ENCODE results near the gene PARD3. TPM values are rescaled to one million over a fixed set of nuclear protein-coding genes. Genes with fewer than 3 reads are reported as not detected.

PARD3 gene
- total and polyA plus RNA-seq, 10 of the 15 experiments (the other 5 are each of a cell fraction or from before 2014, with no cell fraction given), result 2.6 to 43.1 (median 13.9) TPM

DNA sequence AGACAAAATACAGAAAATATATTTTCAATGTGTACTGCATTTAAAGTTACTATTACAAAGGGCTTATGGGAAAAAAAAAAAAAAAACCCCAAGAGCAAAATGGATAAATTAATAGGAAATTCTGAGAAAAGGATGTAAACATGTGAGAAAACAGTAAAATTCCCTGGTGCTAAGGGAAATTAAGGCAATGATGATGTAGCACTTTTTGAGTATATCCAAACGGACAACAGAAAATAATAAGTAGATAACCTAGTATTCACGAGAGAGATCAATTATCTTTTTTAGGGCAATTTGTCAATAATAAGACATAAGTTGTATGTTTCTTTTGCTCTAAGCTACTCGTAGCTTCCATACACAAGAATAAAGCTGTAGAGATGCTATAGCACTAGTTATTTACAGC, 80.2 kb downstream of the PARD3 start (continued):
- TF ChIP-seq CREB1 (IDR thresholded peaks at IDR 0.05; ENCODE audit: low read depth), result no peak
- no peak for TF ChIP-seq TCF12 (IDR thresholded peaks at IDR 0.05; ENCODE audit: low read depth, low read length)

DNA sequence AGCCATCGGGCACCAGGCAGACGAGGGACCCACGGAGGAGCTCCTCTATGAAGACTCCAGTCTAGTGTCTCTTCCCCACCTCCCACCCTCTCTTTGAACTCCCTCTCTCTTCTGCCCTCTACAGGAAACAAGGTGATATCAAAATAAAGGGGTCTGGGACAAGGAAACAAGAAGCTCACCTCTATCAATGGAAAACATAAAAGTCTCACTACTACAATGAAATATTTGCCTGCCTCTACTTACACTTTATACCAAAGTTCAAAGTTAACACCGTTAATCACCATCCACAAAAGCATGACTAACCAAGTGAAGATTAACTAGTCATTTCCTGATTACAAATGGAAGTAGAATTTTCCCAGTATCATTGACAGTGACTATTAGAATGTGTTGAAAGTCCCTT, 82.2 kb downstream of the PARD3 start:
- H3K4me1 ChIP-seq (ENCODE audit: control insufficient read depth, insufficient read depth, low read length), result no peaks in the 10 kb centered on the region
- H3K79me2 ChIP-seq (ENCODE audit: control insufficient read depth, insufficient read depth, low read length), result no peaks in the 10 kb centered on the region
- no peak overlapping the region for H3K4me3 ChIP-seq
- CTCF ChIA-PET, result interaction anchor here (0.6 to 9.8 kb wide), 39 partner anchors 9 to 463 kb away, joined by 3 to 90 read pairs (median 5); partner anchors contain the start of gene PARD3
- in situ Hi-C loops (cut with MboI), result no loop called here
- RAD21 ChIA-PET (ENCODE audit: unreplicated experiment), result interaction anchor here (0.6 to 3.9 kb wide), 28 partner anchors 9 to 218 kb away, joined by 3 to 28 read pairs (median 5); no protein-coding TSS in a partner anchor
- H3K9ac ChIP-seq (ENCODE audit: control insufficient read depth, insufficient read depth, low read length), result no peak overlapping the region
- SMC1A ChIA-PET (ENCODE audit: uncharacterized antibody, unreplicated experiment), result interaction anchor here (0.6 to 5.1 kb wide), 22 partner anchors 9 to 261 kb away, joined by 3 to 51 read pairs (median 6); no protein-coding TSS in a partner anchor
- H3K9me3 ChIP-seq (replicated peaks; ENCODE audit: control insufficient read depth, insufficient read depth, low read length), result no peaks in the 10 kb centered on the region
- H4K20me1 ChIP-seq (ENCODE audit: control insufficient read depth, insufficient read depth), result no peaks in the 10 kb centered on the region
- intact Hi-C loops (cut with micrococcal nuclease; ENCODE audit: unreplicated experiment), result no loop called here
- H3K27me3 ChIP-seq (replicated peaks in 1 of 2; ENCODE audit: control insufficient read depth in 2 of 2, insufficient read depth in 2 of 2, low read length in 1 of 2), result 0 out of 4 replicates have a peak, but pooled peaks cover 0 to 3% of the 10 kb centered on the region in 2 experiments
- H3K4me2 ChIP-seq (ENCODE audit: control insufficient read depth, insufficient read depth), result no peak overlapping the region
- no peak for DNase-seq (ENCODE audit: low read depth, low spot score)
- POLR2A ChIA-PET, result interaction anchor here (0.9 to 2.0 kb wide), 11 partner anchors 9 to 155 kb away, joined by 3 to 8 read pairs (median 4); no protein-coding TSS in a partner anchor
- FAIRE-seq, result no peak
- H3K36me3 ChIP-seq (ENCODE audit: control insufficient read depth in 2 of 2, insufficient read depth in 2 of 2, low read length in 1 of 2), result no peaks in the 10 kb centered on the region
- TF ChIP-seq RAD21 (IDR thresholded peaks at IDR 0.05; ENCODE audit: insufficient read depth, low read depth, low read length), result 0 out of 2 replicates have a peak, but pooled peaks have one; percentile 16
- TF ChIP-seq, protein P1, sequence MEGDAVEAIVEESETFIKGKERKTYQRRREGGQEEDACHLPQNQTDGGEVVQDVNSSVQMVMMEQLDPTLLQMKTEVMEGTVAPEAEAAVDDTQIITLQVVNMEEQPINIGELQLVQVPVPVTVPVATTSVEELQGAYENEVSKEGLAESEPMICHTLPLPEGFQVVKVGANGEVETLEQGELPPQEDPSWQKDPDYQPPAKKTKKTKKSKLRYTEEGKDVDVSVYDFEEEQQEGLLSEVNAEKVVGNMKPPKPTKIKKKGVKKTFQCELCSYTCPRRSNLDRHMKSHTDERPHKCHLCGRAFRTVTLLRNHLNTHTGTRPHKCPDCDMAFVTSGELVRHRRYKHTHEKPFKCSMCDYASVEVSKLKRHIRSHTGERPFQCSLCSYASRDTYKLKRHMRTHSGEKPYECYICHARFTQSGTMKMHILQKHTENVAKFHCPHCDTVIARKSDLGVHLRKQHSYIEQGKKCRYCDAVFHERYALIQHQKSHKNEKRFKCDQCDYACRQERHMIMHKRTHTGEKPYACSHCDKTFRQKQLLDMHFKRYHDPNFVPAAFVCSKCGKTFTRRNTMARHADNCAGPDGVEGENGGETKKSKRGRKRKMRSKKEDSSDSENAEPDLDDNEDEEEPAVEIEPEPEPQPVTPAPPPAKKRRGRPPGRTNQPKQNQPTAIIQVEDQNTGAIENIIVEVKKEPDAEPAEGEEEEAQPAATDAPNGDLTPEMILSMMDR (IDR thresholded peaks at IDR 0.05 in 2 of 3, conservative IDR thresholded peaks at IDR 0.05 in 1 of 3; ENCODE audit: control insufficient read depth in 2 of 3, extremely low read depth in 1 of 3, insufficient read depth in 1 of 3, low read depth in 3 of 3, low read length in 3 of 3), result peak; percentile 19 to 40 (median 36); a peak in 5 of 6 replicates
- TF ChIP-seq RUNX3 (IDR thresholded peaks at IDR 0.05; ENCODE audit: low read length), result no peak
- no peak overlapping the region for H3K27ac ChIP-seq (ENCODE audit: control insufficient read depth, insufficient read depth)
- peak; percentile 65 for ATAC-seq
- no TSS peak for BruUV-seq (replicated peaks)
- H2AFZ ChIP-seq (ENCODE audit: control insufficient read depth, low read depth, low read length), result no peak overlapping the region
- 16% methylated on average over 4 of the region's 4 CpGs for WGBS (ENCODE audit: insufficient coverage, insufficient replicate concordance, low lambda C conversion rate, missing lambda C conversion rate)

Measured in GM12878 (cell line).